ENCODE measurements around the gene BCL11B.

GRCh38 chr14:99286761-99287160, 14.8 kb upstream of the BCL11B start:
- TF ChIP-seq CTCF (conservative IDR thresholded peaks at IDR 0.05; ENCODE audit: low read depth, low read length) (no peak), EZH2 (IDR thresholded peaks at IDR 0.05; ENCODE audit: borderline replicate concordance, low read depth, low read length, poor library complexity, severe bottlenecking) (no peak)

All from A673 (cell line).